Activated CD8-positive, alpha-beta memory T cell treated with anti-CD3 and anti-CD28 coated beads, Interleukin-2, amount 50 U/mL, for 24 hours (primary cell): ENCODE results near the gene PRODH2.

Experiments
- DNase-seq: peaks from one replicate; pipeline ENCODE4 v3.0.0-alpha.2; 2020; ENCODE audit errors: extremely low read depth

Gene PRODH2

DNA sequence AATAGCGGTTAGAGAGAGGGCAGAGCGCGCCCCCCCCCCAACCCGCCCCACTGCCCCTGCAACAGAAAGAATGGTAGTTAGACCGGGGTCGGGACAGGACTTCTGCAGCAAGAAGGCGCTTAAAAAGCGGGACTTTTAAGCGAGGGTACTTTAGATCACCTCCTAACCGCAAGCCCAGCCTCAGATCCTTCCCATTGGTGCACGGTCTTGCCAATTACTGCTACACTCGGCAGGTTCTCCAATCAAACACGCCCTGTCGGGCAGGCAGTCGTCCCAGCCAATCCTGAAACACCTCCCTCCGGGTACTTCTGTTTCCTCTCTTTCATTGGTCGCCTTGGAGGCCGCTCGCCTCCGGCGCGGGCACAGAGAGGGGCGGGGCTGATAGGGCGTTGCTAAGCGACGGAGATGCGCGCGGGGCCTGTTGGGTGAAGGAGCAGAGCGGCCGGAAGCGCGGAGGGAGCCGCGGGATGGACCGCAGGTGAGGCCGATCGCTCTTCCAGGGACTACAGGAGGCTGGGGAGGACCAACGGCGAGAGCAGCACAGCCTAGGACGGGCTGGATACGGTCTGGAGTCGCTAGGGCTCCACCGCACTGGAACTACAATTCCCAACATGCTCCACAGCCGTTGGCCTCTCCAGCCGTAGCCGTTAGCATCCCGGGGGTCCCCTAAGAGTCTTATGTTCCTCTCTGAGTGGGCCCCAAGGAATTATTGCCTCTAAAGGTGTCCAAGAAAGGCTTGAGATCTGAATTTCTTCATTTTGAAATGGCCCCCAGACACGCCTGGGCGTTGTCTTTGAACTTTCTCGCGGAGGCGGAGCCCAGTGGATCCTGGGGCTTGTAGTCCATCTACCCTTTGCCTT, 54.7 kb downstream of the PRODH2 start, which contains the start of gene PROSER3:
TSS of gene PROSER3 (plus strand) at position 428 of the 860 bp plus-strand sequence. CDS start at position 468, 40 bp downstream.
- peak; percentile 97 for DNase-seq

- DNase-seq: no peak
These were observed 55.4 kb downstream of the PRODH2 start for GRCh38 chr19:35757231-35757748.

GRCh38 chr19:35756377-35757230, 56.0 kb downstream of the PRODH2 start, which contains the start of gene HSPB6:
HSPB6 (minus strand) TSS chr19:35757029; CDS start chr19:35757008, 21 bp downstream.
- DNase-seq: no peak

DNA sequence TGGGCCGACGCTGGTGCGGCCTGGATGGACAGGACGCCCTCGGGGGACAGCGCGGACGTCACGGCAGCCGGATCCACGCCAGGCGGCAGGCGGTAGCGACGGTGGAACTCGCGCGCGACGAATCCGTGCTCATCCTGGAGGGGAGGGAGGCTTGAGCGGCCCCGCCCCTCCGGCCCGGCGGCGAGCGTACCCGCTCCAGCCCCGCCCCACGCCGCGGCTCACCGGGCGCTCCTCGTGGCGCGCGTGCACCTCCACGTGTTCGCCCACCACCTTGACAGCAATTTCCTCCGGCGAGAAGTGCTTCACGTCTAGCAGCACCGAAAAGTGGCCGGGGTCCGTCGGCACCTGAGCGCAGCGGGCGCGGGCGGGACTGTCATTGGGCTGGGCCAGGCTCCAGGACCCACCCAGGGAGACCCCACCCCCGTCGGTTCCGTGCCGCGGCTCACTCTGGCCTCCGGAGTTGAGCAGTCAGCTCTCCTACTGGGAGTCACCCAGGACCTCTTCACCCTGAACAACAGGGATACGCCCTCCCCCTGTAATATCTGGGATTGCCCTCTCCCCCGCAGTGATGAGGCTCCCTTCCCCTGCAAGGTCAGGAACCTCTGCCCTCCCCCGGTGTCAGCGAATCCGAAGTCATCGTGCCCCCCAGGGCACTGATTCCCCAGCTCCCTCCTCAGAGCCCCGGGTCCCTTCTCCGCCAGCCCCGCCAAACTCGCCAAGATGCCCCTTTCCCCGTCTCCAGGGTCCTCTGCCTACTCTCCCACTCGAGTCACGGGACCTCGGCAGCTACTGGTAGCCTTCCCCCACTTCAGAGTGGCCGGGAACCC, 56.9 kb downstream of the PRODH2 start:
- no peak for DNase-seq

GRCh38 chr19:35755131-35755549, 57.5 kb downstream of the PRODH2 start:
- DNase-seq: no peak

DNA sequence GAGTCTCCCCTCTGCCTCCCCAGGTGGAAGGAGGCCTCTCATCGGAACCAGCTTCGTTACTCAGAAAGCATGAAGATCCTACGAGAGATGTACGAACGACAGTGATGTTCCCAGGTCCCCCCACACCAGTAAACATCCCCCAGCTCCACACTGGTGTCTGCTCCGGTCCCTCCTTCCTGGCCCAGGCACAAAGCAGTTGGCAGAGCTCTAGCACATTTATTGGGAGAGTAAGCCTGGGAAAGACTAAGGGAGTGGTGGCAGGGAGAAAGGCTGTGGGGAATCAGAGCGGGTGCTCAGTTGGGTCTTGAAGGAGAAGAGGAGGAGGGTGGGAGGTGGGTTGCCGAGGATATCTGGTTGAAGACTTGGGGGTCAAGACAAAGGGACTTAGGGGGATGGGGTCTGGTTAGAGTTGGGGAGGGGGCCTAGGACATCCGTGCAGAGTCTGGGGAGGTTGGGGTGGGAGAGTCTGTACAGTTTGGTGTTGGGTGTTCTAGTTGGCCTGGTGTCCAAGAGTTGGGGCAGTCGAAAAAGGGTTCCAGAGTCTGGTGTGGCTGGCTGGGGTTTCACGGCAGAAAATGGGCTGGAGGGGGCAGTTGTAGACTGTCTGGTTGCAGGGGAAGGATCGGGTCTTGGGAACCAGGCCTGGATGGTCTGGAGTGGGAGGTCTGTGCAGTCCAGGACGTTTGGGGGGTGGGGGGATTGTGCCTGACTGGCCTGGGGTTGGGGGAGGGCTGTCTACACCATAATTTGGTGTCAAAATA, 58.1 kb downstream of the PRODH2 start:
- DNase-seq: no peak

DNA sequence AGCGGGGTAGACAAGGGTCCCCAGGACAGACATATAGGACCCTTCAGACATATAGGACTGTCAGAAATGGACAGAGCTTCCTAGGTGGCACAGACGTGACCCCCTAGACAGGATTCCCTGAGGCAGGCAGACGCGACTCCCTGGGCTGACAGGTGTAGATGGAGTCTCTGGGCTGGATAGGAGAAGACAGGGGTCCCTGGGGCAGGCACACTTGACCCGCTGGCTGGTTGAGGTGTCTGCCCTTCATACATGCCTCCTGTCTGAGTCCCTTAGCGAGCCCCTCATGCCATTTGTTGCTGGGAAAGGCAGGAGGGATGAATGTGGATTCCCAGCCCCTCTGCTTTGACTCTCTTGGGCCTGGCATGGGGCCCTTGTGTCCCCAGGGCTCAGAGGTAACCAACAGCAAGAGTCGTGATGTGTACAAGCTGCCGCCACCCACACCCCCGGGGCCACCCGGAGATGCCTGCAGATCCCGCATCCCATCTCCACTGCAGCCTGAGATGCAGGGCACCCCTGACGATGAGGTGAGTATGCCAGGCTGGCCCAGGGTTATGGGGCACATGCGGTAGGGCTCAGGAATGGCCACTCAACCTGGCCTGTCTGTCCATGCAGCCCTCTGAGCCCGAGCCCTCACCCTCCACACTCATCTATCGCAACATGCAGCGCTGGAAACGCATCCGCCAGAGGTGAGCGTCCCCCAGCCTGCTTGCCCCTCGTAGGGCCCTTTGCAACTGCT, 58.8 kb downstream of the PRODH2 start:
- no peak for DNase-seq

DNA sequence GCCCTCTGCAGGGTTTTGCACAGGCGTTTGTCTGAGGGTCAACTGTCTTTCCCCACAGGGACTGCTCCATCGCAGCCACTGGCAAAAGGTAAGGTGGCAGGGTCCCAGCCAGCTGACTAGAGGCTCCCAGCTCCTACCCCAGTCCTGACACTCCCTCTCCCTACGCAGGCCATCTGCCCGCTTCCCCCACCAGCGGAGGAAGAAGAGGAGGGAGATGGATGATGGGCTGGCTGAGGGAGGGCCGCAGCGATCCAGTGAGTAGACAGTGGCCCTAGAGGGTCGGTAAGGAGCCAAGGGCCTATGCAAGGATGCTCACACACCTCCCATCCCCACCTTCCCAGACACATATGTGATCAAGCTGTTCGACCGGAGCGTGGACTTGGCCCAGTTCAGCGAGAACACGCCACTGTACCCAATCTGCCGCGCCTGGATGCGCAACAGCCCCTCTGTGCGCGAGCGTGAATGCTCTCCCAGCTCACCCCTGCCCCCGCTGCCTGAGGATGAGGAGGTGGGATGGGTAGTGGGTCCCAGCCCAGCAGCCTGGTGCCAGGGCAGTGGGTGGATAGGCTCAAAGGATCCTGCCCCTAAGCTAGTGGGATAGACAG, 59.8 kb downstream of the PRODH2 start:
- no peak for DNase-seq

DNA sequence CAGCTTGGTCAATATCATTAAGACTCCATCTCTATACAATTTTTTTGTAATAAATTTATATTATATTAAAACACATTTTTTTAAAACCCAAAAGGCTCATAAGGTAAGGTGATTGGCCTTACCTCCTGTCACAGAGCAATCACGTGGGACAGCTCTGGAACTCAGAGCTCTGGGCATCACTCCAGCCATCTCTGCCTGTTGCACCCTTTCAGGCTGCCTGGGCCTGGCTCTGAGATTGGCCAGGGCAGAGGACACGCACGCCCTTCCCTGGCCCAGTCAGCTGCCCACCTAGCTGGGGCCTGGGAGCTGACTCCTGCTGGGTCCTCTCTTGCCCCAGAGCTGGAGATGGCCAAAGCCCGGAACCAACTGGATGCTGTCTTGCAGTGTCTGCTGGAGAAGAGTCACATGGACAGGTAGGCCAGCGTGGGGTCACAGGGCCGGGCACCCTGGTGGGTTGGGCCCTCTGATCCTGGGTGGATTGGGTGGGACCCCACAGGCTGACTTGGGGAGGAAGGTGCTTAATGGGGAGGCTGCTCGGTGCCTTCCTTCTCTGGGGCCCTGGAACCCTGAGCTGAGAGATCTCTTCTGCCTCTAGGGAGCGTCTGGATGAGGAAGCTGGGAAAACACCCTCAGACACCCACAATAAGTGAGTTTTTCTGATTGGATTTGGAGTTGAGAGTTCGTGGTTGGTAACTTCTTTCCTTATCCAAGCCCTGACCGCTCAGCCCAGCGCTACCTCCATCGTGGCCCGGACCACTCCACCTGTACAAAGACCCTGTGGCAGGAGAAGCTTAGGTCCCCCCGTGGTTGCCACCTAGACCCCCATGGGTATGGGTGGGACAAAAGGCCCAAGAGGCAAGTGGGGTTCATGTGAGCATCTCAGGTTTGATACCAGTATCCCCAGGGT, 60.6 kb downstream of the PRODH2 start:
- no peak for DNase-seq

GRCh38 chr19:35750167-35750566, 62.5 kb downstream of the PRODH2 start:
- no peak for DNase-seq
